H1 (cell line): ENCODE data around the gene METRNL. TPM values are rescaled to one million over a fixed set of nuclear protein-coding genes. Genes with fewer than 3 reads are reported as not detected.

Experiments used
- CTCF ChIA-PET: fragments of 300-600 bp; sonication (Branson Sonifier 250); formaldehyde crosslinking; loops from one replicate; lab custom pipeline; 2021; ENCODE audit not compliant: partially characterized antibody; lab: Charles Lee
- POLR2A ChIA-PET: fragments of 300-600 bp; sonication (Branson Sonifier 250); formaldehyde crosslinking; loops from one replicate; lab custom pipeline; 2021; ENCODE audit warnings: inconsistent platforms; ENCODE audit not compliant: partially characterized antibody; lab: Charles Lee
- DNase-seq, 2 experiments: peaks; one replicate each; pipeline versions ENCODE4 v3.0.0 to v3.0.0-alpha.2; 2010 to 2022; ENCODE audit warnings: low spot score in 2 of 2, low read depth in 1 of 2, mixed read lengths in 1 of 2
- FAIRE-seq: peaks from 2 replicates; lab custom pipeline; 2011; peaks lifted over from hg19 to GRCh38; lab: Jason Lieb, UNC
- H2AFZ ChIP-seq: 2 replicates; pipeline ENCODE4 v1.8.1; 2012; ENCODE audit warnings: low read length, inconsistent platforms
- H2AK5ac ChIP-seq: 2 replicates; pipeline ENCODE4 v1.6.1; 2013; ENCODE audit warnings: low read depth, low read length
- H2BK120ac ChIP-seq: replicated peaks from 2 replicates; pipeline ENCODE3; 2013; ENCODE audit warnings: low read depth, low read length, inconsistent platforms
- H2BK12ac ChIP-seq: 2 replicates; pipeline ENCODE4 v1.6.1; 2013; ENCODE audit warnings: low read depth, low read length
- H2BK15ac ChIP-seq: 2 replicates; pipeline ENCODE4 v1.6.1; 2013; ENCODE audit warnings: low read length
- H2BK20ac ChIP-seq: 2 replicates; pipeline ENCODE4 v1.6.1; 2013; ENCODE audit warnings: low read length
- H2BK5ac ChIP-seq: 2 replicates; pipeline ENCODE4 v1.6.1; 2013; ENCODE audit warnings: low read depth, low read length
- H3K14ac ChIP-seq: 2 replicates; pipeline ENCODE4 v1.6.1; 2013; ENCODE audit warnings: inconsistent platforms; ENCODE audit not compliant: insufficient read length
- H3K18ac ChIP-seq: 2 replicates; pipeline ENCODE4 v1.6.1; 2013; ENCODE audit warnings: low read length; ENCODE audit errors: extremely low read depth
- H3K23ac ChIP-seq: 2 replicates; pipeline ENCODE4 v1.6.1; 2013; ENCODE audit warnings: inconsistent platforms; ENCODE audit not compliant: insufficient read length
- H3K23me2 ChIP-seq: 2 replicates; pipeline ENCODE4 v1.6.1; 2013; ENCODE audit warnings: low read depth, low read length
- H3K27ac ChIP-seq: 2 replicates; pipeline ENCODE4 v1.6.1; 2011; ENCODE audit warnings: low read depth, low read length, inconsistent platforms
- H3K27me3 ChIP-seq, 4 experiments: replicated peaks in 1 of 4; 1 replicate in 1 of 4; 2 replicates in 3 of 4; pipeline versions ENCODE4 v1.6.1 to v1.8.1; 2011 to 2013; ENCODE audit warnings: low read length in 3 of 4, mild to moderate bottlenecking in 3 of 4, inconsistent platforms in 2 of 4, mixed read lengths in 2 of 4, moderate library complexity in 1 of 4; ENCODE audit not compliant: control insufficient read depth in 3 of 4, insufficient read depth in 3 of 4; ENCODE audit errors: extremely low read depth in 1 of 4
- H3K36me3 ChIP-seq, 4 experiments: 2 replicates each; pipeline versions ENCODE4 v1.6.1 to v1.8.1; 2011 to 2013; ENCODE audit warnings: mild to moderate bottlenecking in 4 of 4, low read length in 3 of 4, moderate library complexity in 2 of 4, control low read depth in 1 of 4, inconsistent platforms in 1 of 4; ENCODE audit not compliant: insufficient read depth in 4 of 4, control insufficient read depth in 2 of 4
- H3K4ac ChIP-seq: replicated peaks from 2 replicates; pipeline ENCODE3; 2013; ENCODE audit warnings: low read length, low read depth, mixed read lengths, inconsistent platforms; ENCODE audit not compliant: insufficient read length
- H3K4me1 ChIP-seq, 4 experiments: replicated peaks in 1 of 4; 1 replicate in 1 of 4; 2 replicates in 3 of 4; pipeline versions ENCODE4 v1.6.1 to v1.8.1; 2011 to 2013; ENCODE audit warnings: low read length in 3 of 4, inconsistent platforms in 2 of 4, mixed read lengths in 1 of 4; ENCODE audit not compliant: insufficient read depth in 4 of 4, control insufficient read depth in 3 of 4
- H3K4me2 ChIP-seq, 2 experiments: 2 replicates each; pipeline versions ENCODE4 v1.6.1 to v1.8.1; 2011 to 2013; ENCODE audit warnings: low read depth in 2 of 2, low read length in 2 of 2, control low read depth in 1 of 2, inconsistent platforms in 1 of 2, mild to moderate bottlenecking in 1 of 2; ENCODE audit not compliant: insufficient read depth in 1 of 2
- H3K4me3 ChIP-seq, 4 experiments: fragments of 200-600, 300-600 bp in 1 of 4; sonication (generic), shearing (Covaris generic), sonication (Bioruptor Twin) in 1 of 4; 2 replicates each; pipeline versions ENCODE4 v1.5.1 to v1.8.1; 2011 to 2016; ENCODE audit warnings: low read length in 4 of 4, low read depth in 3 of 4, control low read depth in 2 of 4, inconsistent platforms in 2 of 4, mild to moderate bottlenecking in 2 of 4, mixed read lengths in 1 of 4, moderate library complexity in 1 of 4; ENCODE audit not compliant: insufficient read depth in 2 of 4; ENCODE audit errors: extremely low read depth in 1 of 4
- H3K56ac ChIP-seq: replicated peaks from 2 replicates; pipeline ENCODE3; 2013; ENCODE audit warnings: low read depth, mild to moderate bottlenecking, mixed read lengths, low read length, inconsistent platforms; ENCODE audit not compliant: insufficient read length
- H3K79me1 ChIP-seq: 2 replicates; pipeline ENCODE4 v1.6.1; 2013; ENCODE audit warnings: low read depth, low read length, control low read depth
- H3K79me2 ChIP-seq, 2 experiments: 2 replicates each; pipeline versions ENCODE4 v1.6.1 to v1.8.1; 2012 to 2013; ENCODE audit warnings: low read length in 2 of 2, mild to moderate bottlenecking in 2 of 2, inconsistent platforms in 1 of 2; ENCODE audit not compliant: insufficient read depth in 2 of 2, control insufficient read depth in 1 of 2
- H3K9ac ChIP-seq, 4 experiments: replicated peaks in 1 of 4; 1 replicate in 1 of 4; 2 replicates in 3 of 4; pipeline versions ENCODE4 v1.6.1 to v1.8.1; 2011 to 2013; ENCODE audit warnings: low read depth in 3 of 4, low read length in 3 of 4, control low read depth in 2 of 4, mild to moderate bottlenecking in 2 of 4, moderate library complexity in 2 of 4, inconsistent platforms in 1 of 4; ENCODE audit errors: extremely low read depth in 1 of 4
- H3K9me3 ChIP-seq, 2 experiments: 2 replicates each; pipeline versions ENCODE4 v1.6.1 to v1.8.1; 2012 to 2013; ENCODE audit warnings: mild to moderate bottlenecking in 2 of 2, moderate library complexity in 2 of 2, control low read depth in 1 of 2, inconsistent platforms in 1 of 2, low read depth in 1 of 2, low read length in 1 of 2, mixed read lengths in 1 of 2; ENCODE audit not compliant: insufficient read depth in 2 of 2
- H4K20me1 ChIP-seq, 2 experiments: replicated peaks in 1 of 2; 2 replicates each; pipeline versions ENCODE3 to v1.8.1; 2011 to 2013; ENCODE audit warnings: inconsistent platforms in 2 of 2, low read length in 2 of 2, mild to moderate bottlenecking in 1 of 2; ENCODE audit not compliant: insufficient read depth in 2 of 2, control insufficient read depth in 1 of 2
- H4K5ac ChIP-seq: 2 replicates; pipeline ENCODE4 v1.6.1; 2013; ENCODE audit warnings: low read length, low read depth, mixed read lengths, inconsistent platforms; ENCODE audit not compliant: insufficient read length
- H4K8ac ChIP-seq: 2 replicates; pipeline ENCODE4 v1.8.0; 2013; ENCODE audit warnings: mild to moderate bottlenecking, moderate library complexity, low read length, inconsistent platforms; ENCODE audit not compliant: insufficient read depth; ENCODE audit errors: extremely low read depth
- H4K91ac ChIP-seq: replicated peaks from 2 replicates; pipeline ENCODE3; 2013; ENCODE audit warnings: low read length, mixed read lengths, inconsistent platforms; ENCODE audit not compliant: insufficient read length
- ASH2L ChIP-seq: fragments of 200-600, 300-600 bp; sonication (generic); IDR thresholded peaks from one replicate; pipeline ENCODE4 v1.7.1; 2017; ENCODE audit warnings: low read length
- BACH1 ChIP-seq: IDR thresholded peaks from 2 replicates; pipeline ENCODE4 v1.6.1; 2012; ENCODE audit warnings: low read length, improper control_type of control experiment
- CBX8 ChIP-seq: fragments of 300-800, 300-1000 bp; sonication (generic); IDR thresholded peaks from 2 replicates; pipeline ENCODE4 v1.7.1; 2016; ENCODE audit warnings: low read depth, low read length, borderline replicate concordance
- EZH2 ChIP-seq: fragments of 200-600 bp; sonication (generic); IDR thresholded peaks from 2 replicates; pipeline ENCODE4 v1.7.1; 2012; ENCODE audit warnings: low read depth, mild to moderate bottlenecking, moderate library complexity, low read length, inconsistent platforms; ENCODE audit not compliant: severe bottlenecking
- GTF2F1 ChIP-seq: IDR thresholded peaks from 2 replicates; pipeline ENCODE4 v1.6.1; 2012; ENCODE audit warnings: low read depth, low read length, improper control_type of control experiment, borderline replicate concordance
- HDAC2 ChIP-seq, 2 experiments: fragments of 300-600 bp in 1 of 2; sonication (generic) in 1 of 2; IDR thresholded peaks; 2 replicates each; pipeline ENCODE4 v1.6.1; 2011 to 2012; ENCODE audit warnings: low read depth in 2 of 2, low read length in 2 of 2, mild to moderate bottlenecking in 2 of 2, moderate library complexity in 2 of 2, borderline replicate concordance in 1 of 2, inconsistent platforms in 1 of 2
- KDM4A ChIP-seq: IDR thresholded peaks from one replicate; pipeline ENCODE4 v1.7.1; 2012; ENCODE audit warnings: low read depth, mild to moderate bottlenecking, moderate library complexity, low read length, inconsistent platforms; ENCODE audit not compliant: severe bottlenecking
- MAFK ChIP-seq: IDR thresholded peaks from 2 replicates; pipeline ENCODE4 v1.6.1; 2012; ENCODE audit warnings: low read depth, mild to moderate bottlenecking, improper control_type of control experiment, low read length
- NANOG ChIP-seq: IDR thresholded peaks from 2 replicates; pipeline ENCODE4 v1.6.1; 2011; ENCODE audit warnings: low read length, low read depth, mild to moderate bottlenecking, inconsistent platforms; ENCODE audit not compliant: insufficient read depth, poor library complexity, severe bottlenecking
- POLR2A ChIP-seq, 2 experiments: IDR thresholded peaks; 1 replicate in 1 of 2; 2 replicates in 1 of 2; pipeline ENCODE4 v1.6.1; 2011; ENCODE audit warnings: low read depth in 2 of 2, low read length in 2 of 2, mild to moderate bottlenecking in 2 of 2; ENCODE audit errors: control extremely low read depth in 1 of 2
- RNF2 ChIP-seq: fragments of 200-900, 300-1000 bp; sonication (generic); IDR thresholded peaks from 2 replicates; pipeline ENCODE4 v1.7.1; 2016; ENCODE audit warnings: borderline replicate concordance, low read depth, mild to moderate bottlenecking, antibody characterized with exemption, low read length; ENCODE audit not compliant: poor library complexity, severe bottlenecking; ENCODE audit errors: missing control alignments
- SIX5 ChIP-seq: IDR thresholded peaks from 2 replicates; pipeline ENCODE4 v1.6.1; 2011; ENCODE audit warnings: mild to moderate bottlenecking, low read depth, low read length
- WGBS, 2 experiments: shearing (Covaris generic) in 1 of 2; methylation state at CpG; one replicate each; pipeline versions ENCODE4 v1.1.6 to v1.1.7; 2013 to 2015; ENCODE audit warnings: low lambda C conversion rate in 2 of 2, mixed read lengths in 2 of 2, inconsistent platforms in 1 of 2, low coverage in 1 of 2, missing lambda C conversion rate in 1 of 2; ENCODE audit not compliant: insufficient replicate concordance in 2 of 2, insufficient coverage in 1 of 2, insufficient read length in 1 of 2; ENCODE audit errors: extremely low coverage in 1 of 2, missing lambda C conversion rate in 1 of 2; 5-methylcytosine and 5-hydroxymethylcytosine counted together
- polyA plus RNA-seq, 7 experiments: library from polyadenylated mRNA; depleted of rRNA in 3 of 7; stranded (reverse) in 5 of 7; unstranded in 2 of 7; fragments of >200 nt in 5 of 7; fragments of 200-250 nt in 2 of 7; gene quantifications; 1 replicate in 5 of 7; 2 replicates in 1 of 7; 4 replicates in 1 of 7; pipeline versions ENCODE4 v1.2.1 to v1.2.3, GENCODE V29; 2011 to 2013; ENCODE audit warnings: missing spikeins in 2 of 7, mixed read lengths in 2 of 7
- total RNA-seq: library from RNA; stranded (reverse); fragmentation: NEBNext Ultra II Directional; extraction: Animal tissue kit (Norgen Biotek cat#: 25700); gene quantifications from 2 replicates; pipeline ENCODE4 v1.2.1, GENCODE V29; 2021
- TF ChIP-seq, protein P1 (sequence below): IDR thresholded peaks from 2 replicates; pipeline ENCODE4 v1.6.1; 2011; ENCODE audit warnings: low read depth, mild to moderate bottlenecking, low read length; ENCODE audit not compliant: insufficient read depth

The METRNL gene
- total and polyA plus RNA-seq, 2 of the 8 experiments (the other 6 are each of a cell fraction or from before 2014, with no cell fraction given): 13.9 to 14.2 TPM

DNA sequence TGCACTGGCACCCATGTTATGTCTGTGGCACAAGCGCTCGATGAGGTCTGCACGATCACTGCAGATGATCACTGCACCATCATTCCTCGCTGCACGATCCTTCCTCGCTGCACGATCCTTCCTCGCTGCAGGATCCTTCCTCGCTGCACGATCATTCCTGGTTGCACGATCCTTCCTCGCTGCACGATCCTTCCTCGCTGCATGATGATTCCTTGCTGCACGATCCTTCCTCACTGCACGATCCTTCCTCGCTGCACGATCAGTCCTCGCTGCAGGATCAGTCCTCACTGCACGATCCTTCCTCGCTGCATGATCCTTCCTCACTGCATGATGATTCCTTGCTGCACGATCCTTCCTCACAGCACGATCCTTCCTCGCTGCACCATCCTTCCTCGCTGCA is 29.3 kb downstream of the METRNL start:
- Histone ChIP-seq H2AFZ (no peak overlapping the region), H3K4me3 (no peak overlapping the region), H3K27me3 (no peaks in the 10 kb centered on the region), H4K8ac (no peak overlapping the region), H3K18ac (no peak overlapping the region), H4K91ac (no peak overlapping the region), H3K36me3 (no peaks in the 10 kb centered on the region), H3K79me2 (no peaks in the 10 kb centered on the region), H2AK5ac (no peak overlapping the region), H2BK20ac (no peak overlapping the region), H3K14ac (no peak overlapping the region), H3K23ac (no peak overlapping the region), H3K9me3 (peaks cover 10 to 39% of the 10 kb centered on the region in 2 experiments; a peak in 3 of 4 replicates), H3K4me1 (peaks cover 0 to 9% (median 0%) of the 10 kb centered on the region in 4 experiments; a peak in 3 of 7 replicates), H3K4me2 (no peak overlapping the region), H3K23me2 (no peaks in the 10 kb centered on the region), H4K5ac (no peak overlapping the region), H3K27ac (no peak overlapping the region), H4K20me1 (no peaks in the 10 kb centered on the region), H2BK12ac (no peak overlapping the region), H3K4ac (no peak overlapping the region), H3K79me1 (no peaks in the 10 kb centered on the region; the same call in 1 of the 2 replicates), H3K56ac (no peak overlapping the region), H3K9ac (no peak overlapping the region), H2BK5ac (no peak overlapping the region), H2BK120ac (no peak overlapping the region), H2BK15ac (no peak overlapping the region)
- DNase-seq (no peak), FAIRE-seq (no peak)
- TF ChIP-seq SIX5 (no peak), RNF2 (no peak), HDAC2 (IDR thresholded peaks at IDR 0.05; ENCODE audit: borderline replicate concordance in 1 of 2, low read depth in 2 of 2, low read length in 2 of 2) (no peak), CBX8 (no peak), KDM4A (no peak), EZH2 (no peak), GTF2F1 (no peak), MAFK (no peak), NANOG (no peak), BACH1 (no peak), POLR2A (IDR thresholded peaks at IDR 0.05; ENCODE audit: control extremely low read depth in 1 of 2, low read depth in 2 of 2, low read length in 2 of 2) (no peak), ASH2L (no peak)
- TF ChIP-seq, protein P1, sequence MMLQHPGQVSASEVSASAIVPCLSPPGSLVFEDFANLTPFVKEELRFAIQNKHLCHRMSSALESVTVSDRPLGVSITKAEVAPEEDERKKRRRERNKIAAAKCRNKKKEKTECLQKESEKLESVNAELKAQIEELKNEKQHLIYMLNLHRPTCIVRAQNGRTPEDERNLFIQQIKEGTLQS: no peak
- WGBS, 2 experiments: 94% methylated on average over 21 of the region's 25 CpGs; no CpG with 5 or more reads in 1 of the 2 experiments
- POLR2A ChIA-PET: no interaction called here
- CTCF ChIA-PET: interaction anchor here (1.1 to 3.7 kb wide), 2 partner anchors 9 to 10 kb away, joined by 3 to 18 read pairs; no protein-coding TSS in a partner anchor
